ENCODE data around the gene NR6A1. TPM values are rescaled to one million over a fixed set of nuclear protein-coding genes. Genes with fewer than 3 reads are reported as not detected.

Gene NR6A1
- total RNA-seq, 2 experiments from 2014 or later: not detected

GRCh38 chr9:124756011-124756410 lies 15.1 kb downstream of the NR6A1 start:
- no peaks in the 10 kb centered on the region for H3K4me1 ChIP-seq (ENCODE audit: insufficient read depth, low read length)
- POLR2A ChIA-PET: no interaction called here
- H3K4me1 Mint-ChIP-seq (ENCODE audit: low read depth): no peaks in the 10 kb centered on the region
- peaks cover 78% of the 10 kb centered on the region for H3K27me3 Mint-ChIP-seq
- no peaks in the 10 kb centered on the region for H3K9me3 ChIP-seq (ENCODE audit: control insufficient read depth in 1 of 2, insufficient read depth in 1 of 2, low read length in 2 of 2)
- H3K36me3 Mint-ChIP-seq (ENCODE audit: low read depth): no peaks in the 10 kb centered on the region
- ATAC-seq (ENCODE audit: poor library complexity) (no peak), DNase-seq (no peak)
- H3K27ac ChIP-seq (ENCODE audit: low read depth in 1 of 2, low read length in 2 of 2): no peak overlapping the region
- H3K27ac Mint-ChIP-seq: no peak overlapping the region
- intact Hi-C loops (cut with DNase I, micrococcal nuclease): no loop called here
- H3K36me3 ChIP-seq (ENCODE audit: insufficient read depth, low read length): no peaks in the 10 kb centered on the region
- H3K9me3 Mint-ChIP-seq: no peaks in the 10 kb centered on the region
- no peak for TF ChIP-seq CTCF (IDR thresholded peaks at IDR 0.05)
- H3K27me3 ChIP-seq (ENCODE audit: control insufficient read depth in 1 of 2, insufficient read depth in 2 of 2, low read length in 2 of 2): peaks cover 22 to 61% of the 10 kb centered on the region in 2 experiments
- no peak overlapping the region for H3K4me3 Mint-ChIP-seq
- no peak overlapping the region for H3K4me3 ChIP-seq (ENCODE audit: low read length)
- CTCF ChIA-PET: interaction anchor here (1.2 kb wide), 1 partner anchor 97 kb away, joined by 3 read pairs; the partner anchor contains the start of gene WDR38

GRCh38 chr9:124755061-124755460 lies 16.1 kb downstream of the NR6A1 start:
- Mint-ChIP-seq H3K9me3 (no peaks in the 10 kb centered on the region), H3K27ac (no peak overlapping the region), H3K36me3 (ENCODE audit: low read depth) (no peaks in the 10 kb centered on the region), H3K27me3 (peaks cover 76% of the 10 kb centered on the region), H3K4me3 (no peak overlapping the region), H3K4me1 (ENCODE audit: low read depth) (no peaks in the 10 kb centered on the region)
- ATAC-seq (ENCODE audit: poor library complexity) (no peak), DNase-seq (no peak)
- POLR2A ChIA-PET: no interaction called here
- peaks cover 22 to 54% of the 10 kb centered on the region in 2 experiments for H3K27me3 ChIP-seq (ENCODE audit: control insufficient read depth in 1 of 2, insufficient read depth in 2 of 2, low read length in 2 of 2)
- TF ChIP-seq CTCF (IDR thresholded peaks at IDR 0.05): no peak
- H3K4me3 ChIP-seq (ENCODE audit: low read length): no peak overlapping the region
- intact Hi-C loops (cut with DNase I, micrococcal nuclease): no loop called here
- H3K4me1 ChIP-seq (ENCODE audit: insufficient read depth, low read length): no peaks in the 10 kb centered on the region
- CTCF ChIA-PET: no interaction called here
- no peaks in the 10 kb centered on the region for H3K9me3 ChIP-seq (ENCODE audit: control insufficient read depth in 1 of 2, insufficient read depth in 1 of 2, low read length in 2 of 2)
- H3K27ac ChIP-seq (ENCODE audit: low read depth in 1 of 2, low read length in 2 of 2): no peak overlapping the region
- no peaks in the 10 kb centered on the region for H3K36me3 ChIP-seq (ENCODE audit: insufficient read depth, low read length)

- Histone ChIP-seq H3K9me3 (ENCODE audit: control insufficient read depth in 1 of 2, insufficient read depth in 1 of 2, low read length in 2 of 2) (no peaks in the 10 kb centered on the region), H3K27ac (ENCODE audit: low read depth in 1 of 2, low read length in 2 of 2) (no peak overlapping the region), H3K27me3 (ENCODE audit: control insufficient read depth in 1 of 2, insufficient read depth in 2 of 2, low read length in 2 of 2) (peaks cover 22 to 51% of the 10 kb centered on the region in 2 experiments), H3K36me3 (ENCODE audit: insufficient read depth, low read length) (no peaks in the 10 kb centered on the region), H3K4me3 (ENCODE audit: low read length) (no peak overlapping the region), H3K4me1 (ENCODE audit: insufficient read depth, low read length) (no peaks in the 10 kb centered on the region)
- Mint-ChIP-seq H3K27ac (no peak overlapping the region), H3K4me1 (ENCODE audit: low read depth) (no peaks in the 10 kb centered on the region), H3K27me3 (peaks cover 80% of the 10 kb centered on the region), H3K36me3 (ENCODE audit: low read depth) (no peaks in the 10 kb centered on the region), H3K9me3 (no peaks in the 10 kb centered on the region), H3K4me3 (no peak overlapping the region)
- intact Hi-C loops (cut with DNase I, micrococcal nuclease): no loop called here
- TF ChIP-seq CTCF (IDR thresholded peaks at IDR 0.05): no peak
- CTCF ChIA-PET: no interaction called here
- no peak for DNase-seq
- POLR2A ChIA-PET: no interaction called here
- no peak for ATAC-seq (ENCODE audit: poor library complexity)
These were observed 16.8 kb downstream of the NR6A1 start for GRCh38 chr9:124754289-124754688.
